Stimulated activated CD8-positive, alpha-beta memory T cell treated with anti-CD3 and anti-CD28 coated beads, Interleukin-4, amount 100 ng/mL, for 48 hours (primary cell): ENCODE measurements around the gene SH3RF3.

Experiments
- DNase-seq: peaks from one replicate; pipeline ENCODE4 v3.0.0-alpha.2; 2020

SH3RF3 gene

DNA sequence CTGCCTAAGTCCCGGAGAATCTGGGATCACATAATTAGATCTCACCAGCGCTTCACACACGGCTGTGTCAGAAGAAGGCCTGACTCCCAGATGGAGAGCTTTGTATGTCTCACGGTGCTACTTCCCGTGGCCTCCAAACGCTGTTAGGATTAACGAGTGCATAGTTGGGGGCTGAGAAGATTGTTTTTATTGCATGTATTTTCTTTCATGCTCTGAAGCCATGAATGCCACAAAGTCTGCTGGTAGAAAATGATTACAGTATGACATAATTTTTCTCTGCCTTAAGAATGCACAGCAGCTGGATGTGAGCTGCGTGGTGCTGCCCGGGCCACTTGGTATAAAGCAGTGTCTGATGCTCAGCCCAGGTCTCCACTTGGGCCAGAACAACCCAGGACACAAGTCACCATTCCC is 318.3 kb downstream of the SH3RF3 start:
- no peak for DNase-seq

DNA sequence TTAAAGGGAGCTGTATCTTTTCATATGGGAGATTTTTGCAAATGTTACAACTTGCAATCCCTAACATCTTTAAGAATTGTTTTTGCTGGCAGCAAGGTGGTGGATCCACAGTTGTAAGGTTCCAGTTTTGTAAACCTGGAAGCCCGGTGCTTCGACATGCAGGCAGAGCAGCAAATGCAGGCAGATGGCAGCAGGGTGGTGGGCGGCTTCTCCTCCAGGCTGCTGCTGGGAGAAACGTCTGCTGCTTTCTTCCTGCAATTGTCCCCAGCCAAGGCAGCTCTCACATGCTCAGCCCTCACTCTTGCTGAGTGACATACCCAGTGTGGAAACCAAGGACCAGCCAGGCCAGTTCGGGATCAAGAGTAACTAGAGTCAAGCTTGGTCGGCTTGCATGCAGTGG is 318.8 kb downstream of the SH3RF3 start:
- no peak for DNase-seq

DNA sequence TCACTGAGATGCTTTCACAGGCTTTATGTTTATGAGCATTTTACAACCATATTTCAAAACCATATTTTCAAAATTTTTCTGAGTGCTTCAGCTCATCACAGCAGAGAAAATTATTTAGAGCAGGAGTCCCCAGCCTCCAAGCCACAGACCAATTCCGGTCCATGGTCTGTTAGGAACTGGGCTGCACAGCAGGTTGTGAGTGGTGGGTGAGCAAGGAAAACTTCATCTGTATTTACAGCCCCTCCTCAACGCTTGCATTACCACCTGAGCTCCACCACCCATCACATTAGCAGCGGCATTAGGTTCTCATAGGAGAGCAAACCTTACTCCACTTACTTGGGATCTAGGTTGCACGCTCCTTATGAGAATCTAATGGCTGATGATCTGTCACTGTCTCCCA is 319.2 kb downstream of the SH3RF3 start:
- DNase-seq: no peak

- DNase-seq: no peak
These were observed 320.2 kb downstream of the SH3RF3 start for GRCh38 chr2:109448946-109449788.

DNA sequence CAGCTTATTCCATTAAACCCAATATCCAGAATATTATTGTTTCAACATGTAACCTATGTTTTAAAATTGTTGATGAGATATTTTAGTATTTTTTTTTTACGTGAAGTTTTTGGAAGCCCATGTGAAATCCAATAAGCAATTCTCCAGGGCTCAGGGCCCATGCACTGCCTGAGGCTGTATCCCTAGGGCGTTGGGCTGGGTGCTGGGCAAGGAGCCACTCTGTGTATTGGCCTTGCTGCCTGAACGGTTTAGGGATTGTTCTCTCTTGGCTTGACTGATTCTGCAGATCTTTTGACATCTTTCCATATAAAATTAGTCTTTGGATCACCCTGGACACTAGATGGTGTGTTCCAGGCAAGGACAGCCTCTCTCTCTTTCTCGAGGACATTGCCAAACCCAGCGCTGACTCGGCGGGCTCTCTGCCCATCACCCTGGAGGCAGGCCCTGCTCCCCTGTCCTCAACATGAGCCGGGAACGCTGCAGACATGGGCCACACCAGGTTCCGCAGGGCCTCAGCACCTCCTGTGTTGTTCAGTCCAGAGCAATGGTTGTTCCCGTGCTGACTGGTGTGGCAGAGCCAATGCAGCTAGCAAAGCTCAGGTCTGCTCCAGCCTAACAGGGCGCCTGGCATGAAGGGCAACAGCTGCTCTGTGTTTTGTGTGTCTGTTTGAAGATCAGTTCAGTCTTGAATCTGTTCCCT is 321.7 kb downstream of the SH3RF3 start:
- DNase-seq: no peak

DNA sequence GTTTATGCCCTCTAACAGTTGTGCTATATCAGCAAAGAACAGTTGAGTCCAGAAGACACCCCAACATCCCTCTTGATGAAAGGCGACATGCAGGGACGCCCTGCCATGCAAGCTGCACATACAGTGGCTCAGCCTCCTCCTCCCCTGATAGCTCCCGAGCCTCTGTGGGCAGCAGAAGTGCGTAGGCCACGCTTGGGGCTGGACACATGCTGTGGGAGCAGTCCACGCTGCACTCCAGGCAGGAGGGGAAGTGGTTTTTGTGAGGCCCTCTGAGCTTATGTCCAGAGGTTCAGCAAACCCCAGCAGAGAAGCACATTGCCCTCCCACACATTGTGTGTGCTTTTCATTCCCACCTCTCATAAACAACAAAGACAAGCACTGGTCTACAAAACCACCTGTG is 322.7 kb downstream of the SH3RF3 start:
- DNase-seq: no peak

DNA sequence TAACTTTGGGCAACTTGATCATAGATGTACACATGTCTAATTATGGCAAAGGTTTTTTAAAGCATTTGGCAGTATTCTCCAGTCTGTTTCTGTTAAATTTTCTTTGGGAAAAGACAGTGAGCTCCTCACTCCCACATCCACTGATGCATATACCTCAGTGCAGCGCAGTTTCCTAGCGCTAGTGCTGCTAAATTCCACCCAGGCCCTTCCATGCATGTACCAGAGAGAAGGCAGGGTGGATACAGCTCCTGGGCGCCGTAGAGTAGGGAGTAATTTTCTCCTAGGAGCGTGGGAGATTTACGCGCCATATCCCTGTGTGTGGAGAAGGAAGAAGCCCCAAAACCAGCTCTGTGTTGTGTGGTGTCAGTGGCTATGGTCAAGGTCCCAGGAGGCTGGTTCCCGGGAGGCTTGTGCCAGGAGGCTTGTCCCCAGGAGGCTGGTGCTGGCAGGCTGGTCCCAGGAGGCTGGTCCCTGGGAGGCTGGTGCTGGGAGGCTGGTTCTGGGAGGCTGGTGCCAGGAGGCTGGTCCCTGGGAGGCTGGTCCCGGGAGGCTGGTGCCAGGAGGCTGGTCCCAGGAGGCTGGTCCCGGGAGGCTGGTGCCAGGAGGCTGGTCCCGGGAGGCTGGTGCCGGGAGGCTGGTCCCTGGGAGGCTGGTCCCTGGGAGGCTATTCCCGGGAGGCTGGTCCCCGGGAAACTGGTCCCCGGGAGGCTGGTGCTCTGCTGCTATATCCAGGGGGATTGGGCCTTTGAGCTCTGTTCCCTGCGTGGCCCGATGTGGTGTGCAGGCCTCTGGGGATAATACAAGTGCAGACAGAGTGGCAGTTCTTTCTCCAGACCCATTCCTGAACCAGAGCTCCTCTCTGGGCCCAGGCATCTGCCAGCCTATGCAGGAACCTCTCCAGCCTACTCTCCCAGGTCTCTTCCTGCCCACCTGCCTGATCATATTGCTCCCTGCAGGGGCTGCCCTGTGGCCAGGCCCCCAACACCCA is 323.6 kb downstream of the SH3RF3 start:
- DNase-seq: no peak

- no peak for DNase-seq
These were observed 324.5 kb downstream of the SH3RF3 start for GRCh38 chr2:109453371-109453995.

GRCh38 chr2:109454304-109454703 is 325.3 kb downstream of the SH3RF3 start:
- no peak for DNase-seq

GRCh38 chr2:109454765-109455394 is 325.9 kb downstream of the SH3RF3 start:
- DNase-seq: no peak

DNA sequence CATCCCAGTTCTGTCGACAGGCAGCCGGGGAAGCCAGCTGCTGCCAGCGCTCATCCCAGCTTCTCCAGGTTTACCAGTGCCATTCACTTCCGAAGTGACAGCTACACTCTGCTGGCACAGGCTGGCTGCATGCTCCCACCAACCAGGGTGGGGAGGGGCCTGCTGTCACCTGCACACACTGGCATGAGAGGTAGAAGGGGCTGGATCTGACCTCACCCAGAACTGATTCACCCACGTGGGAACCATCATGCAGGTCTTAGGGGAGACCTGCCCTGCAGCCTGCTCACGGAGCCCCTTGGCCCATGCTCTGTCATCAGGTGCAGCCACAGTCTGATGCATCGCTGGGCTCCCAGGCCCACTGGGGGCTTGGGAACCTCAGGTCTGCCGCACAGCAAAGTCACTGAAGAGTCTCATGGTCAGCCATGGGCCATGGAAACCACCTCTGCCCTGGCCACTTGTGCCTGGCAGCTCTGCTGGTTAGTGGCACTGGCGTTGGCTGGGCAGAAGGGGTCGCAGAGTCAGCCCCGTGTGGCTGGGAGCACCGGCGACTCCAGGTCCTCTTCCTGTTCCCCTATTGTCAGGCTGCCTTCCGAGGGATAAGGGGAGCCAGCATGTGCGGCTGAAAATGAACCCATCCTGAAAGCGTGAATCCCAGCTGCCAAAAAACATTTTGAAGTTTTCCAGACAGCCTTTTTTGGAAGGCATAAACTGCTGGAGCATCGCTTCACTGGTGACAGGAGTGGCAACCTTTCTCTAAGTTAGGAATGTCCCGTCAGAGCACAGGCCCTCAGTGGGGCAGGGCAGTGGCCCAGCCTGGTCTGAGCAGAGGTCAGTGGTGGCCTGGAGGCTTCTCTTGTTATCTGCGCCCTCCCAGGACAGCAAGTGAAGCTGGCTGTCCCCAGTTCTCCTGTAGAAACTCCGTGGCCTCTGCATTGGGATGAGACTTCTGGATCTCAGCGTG is 327.0 kb downstream of the SH3RF3 start:
- DNase-seq: no peak

- DNase-seq: no peak
These were observed 327.8 kb downstream of the SH3RF3 start for GRCh38 chr2:109456776-109457175.

DNA sequence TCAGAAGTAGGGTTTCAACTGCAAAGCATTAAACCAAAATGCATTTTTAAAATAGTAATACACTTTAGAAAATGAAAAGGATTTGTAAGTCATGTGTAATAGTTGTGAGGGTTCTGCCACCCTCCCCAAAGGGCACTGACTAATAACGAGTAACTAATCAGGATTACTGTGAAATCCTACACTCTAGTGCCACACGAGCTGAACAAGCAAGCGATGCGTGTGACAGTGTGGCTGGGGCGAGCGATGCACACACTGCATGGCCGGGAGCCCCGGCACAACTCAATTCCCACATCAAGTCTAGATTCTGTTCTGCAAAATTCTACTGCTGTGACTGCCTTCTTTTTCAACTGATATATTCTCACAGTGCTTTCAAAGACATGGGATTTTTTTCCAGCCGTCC is 328.4 kb downstream of the SH3RF3 start:
- DNase-seq: no peak

DNA sequence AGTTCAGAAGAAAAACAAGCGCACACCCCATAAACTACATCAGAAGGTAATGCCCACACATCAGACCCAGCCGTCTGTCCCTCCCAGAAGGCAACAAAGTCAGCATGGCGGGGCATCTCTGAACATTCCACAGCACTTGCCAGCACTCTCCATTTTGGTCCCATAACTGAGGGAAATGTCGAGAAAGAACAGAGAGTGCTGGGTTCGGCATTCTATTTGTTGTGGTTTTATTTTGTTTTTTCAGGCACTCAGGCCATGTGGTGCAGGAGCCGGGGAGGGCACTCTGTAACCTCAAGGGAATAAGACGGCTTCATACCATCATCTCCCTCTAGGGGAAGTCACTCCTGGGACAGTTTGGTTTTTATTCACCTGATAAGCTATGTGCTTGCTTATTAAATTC is 328.8 kb downstream of the SH3RF3 start:
- no peak for DNase-seq

GRCh38 chr2:109458512-109458911 is 329.5 kb downstream of the SH3RF3 start:
- no peak for DNase-seq

DNA sequence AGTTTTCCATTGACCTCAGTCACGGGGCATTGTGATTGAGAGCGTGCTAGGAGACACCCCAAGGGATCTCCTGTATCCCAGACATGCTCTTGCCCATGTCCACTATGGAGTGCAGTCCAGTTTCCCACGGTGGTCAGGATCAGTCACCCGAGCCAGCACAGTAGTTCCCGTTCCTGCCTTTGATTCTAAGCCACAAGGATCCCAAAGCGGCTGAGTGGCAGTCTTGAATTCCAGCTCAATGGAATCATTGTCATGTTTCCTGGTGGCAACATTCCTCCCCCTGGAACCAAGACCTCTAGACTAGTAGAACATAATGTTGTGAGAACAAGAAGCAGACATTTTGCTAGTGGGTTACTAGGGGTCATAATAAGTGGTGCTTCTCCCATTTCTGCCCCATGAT is 330.5 kb downstream of the SH3RF3 start:
- DNase-seq: no peak

- no peak for DNase-seq
These were observed 331.7 kb downstream of the SH3RF3 start for GRCh38 chr2:109460553-109461324.

- DNase-seq: peak; percentile 8
These were observed 334.2 kb downstream of the SH3RF3 start for GRCh38 chr2:109463236-109463635.

DNA sequence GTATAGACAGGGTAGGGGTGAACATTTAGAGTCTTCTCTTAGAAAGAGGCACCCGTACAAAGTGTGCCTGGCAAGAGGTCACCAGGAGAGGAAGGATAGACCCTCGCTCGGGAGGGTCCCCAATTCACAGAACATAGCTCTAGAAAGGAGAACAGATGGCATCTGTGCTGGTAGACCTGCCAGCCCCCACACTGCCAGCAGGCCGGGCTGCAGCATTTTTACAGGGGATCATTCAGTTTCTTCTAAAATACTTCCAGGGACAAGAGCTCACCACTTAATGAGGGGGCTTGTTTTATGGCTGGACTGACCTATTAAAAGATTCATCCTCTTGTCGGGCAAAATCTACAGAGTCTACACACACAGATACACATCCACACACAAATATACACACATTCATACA is 334.9 kb downstream of the SH3RF3 start:
- no peak for DNase-seq
